NCI-H1417 treated with DMSO at 0.1 percent for 48 hours (cell line): ENCODE measurements around the gene IGSF9.
"Not testable (repeated sequence)": the region's sequence is repeated elsewhere in the genome, so short reads cannot be mapped to it uniquely, and the experiment has no call there.

Experiments
- DNase-seq: peaks from one replicate; lab custom pipeline; 2025; lab: John Stamatoyannopoulos, UW

The IGSF9 gene

GRCh38 chr1:159920202-159920601, 25.2 kb downstream of the IGSF9 start:
- DNase-seq: no peak

- DNase-seq: no peak
Observed at GRCh38 chr1:159919236-159919865, 26.1 kb downstream of the IGSF9 start.

- no peak for DNase-seq
Observed at GRCh38 chr1:159918352-159919200, 26.8 kb downstream of the IGSF9 start.

GRCh38 chr1:159917533-159918351, 27.7 kb downstream of the IGSF9 start:
- DNase-seq: no peak

- no peak for DNase-seq
Observed at GRCh38 chr1:159916242-159917051, 29.0 kb downstream of the IGSF9 start.

- DNase-seq: no peak
Observed at GRCh38 chr1:159915571-159916241, 29.7 kb downstream of the IGSF9 start.

- no peak for DNase-seq
Observed at GRCh38 chr1:159914252-159915018, 31.0 kb downstream of the IGSF9 start.

- no peak for DNase-seq
Observed at GRCh38 chr1:159913451-159914192, 31.8 kb downstream of the IGSF9 start.

- DNase-seq: no peak
Observed at GRCh38 chr1:159911326-159912070, 33.9 kb downstream of the IGSF9 start.

- no peak for DNase-seq
Observed at GRCh38 chr1:159908031-159908940, 37.1 kb downstream of the IGSF9 start.

- no peak for DNase-seq
Observed at GRCh38 chr1:159906960-159907359, 38.5 kb downstream of the IGSF9 start.

GRCh38 chr1:159904036-159904435, 41.4 kb downstream of the IGSF9 start:
- not testable (repeated sequence) for DNase-seq

- DNase-seq: no peak
Observed at GRCh38 chr1:159902541-159902940, 42.9 kb downstream of the IGSF9 start.

GRCh38 chr1:159900755-159901360, 44.6 kb downstream of the IGSF9 start:
- DNase-seq: no peak

- no peak for DNase-seq
Observed at GRCh38 chr1:159900086-159900680, 45.2 kb downstream of the IGSF9 start, which contains the start of gene CFAP45. Gene CFAP45, minus strand, starts transcription at chr1:159900165. Its CDS starts 67 bp downstream, at chr1:159900098.

GRCh38 chr1:159899634-159900033, 45.8 kb downstream of the IGSF9 start:
- DNase-seq: not testable (repeated sequence)

- no peak for DNase-seq
Observed at GRCh38 chr1:159898527-159898926, 46.9 kb downstream of the IGSF9 start.
